Endometrium (tissue), 2 donors: Measurements from ENCODE around the gene COPS7A.
"Not testable (repeated sequence)": the region's sequence is repeated elsewhere in the genome, so short reads cannot be mapped to it uniquely, and the experiment has no call there.

ENCODE experiments used
- FAIRE-seq: peaks from 2 replicates; lab custom pipeline; 2012; peaks lifted over from hg19 to GRCh38; lab: Jason Lieb, UNC
- donor health status: control.
- donor health status: control.

Gene COPS7A

GRCh38 chr12:6701078-6701768, 22.6 kb upstream of the COPS7A start:
- no peak for FAIRE-seq

GRCh38 chr12:6703631-6704030, 20.2 kb upstream of the COPS7A start:
- no peak for FAIRE-seq

GRCh38 chr12:6708351-6708750, 15.5 kb upstream of the COPS7A start:
- not testable (repeated sequence) for FAIRE-seq

GRCh38 chr12:6708960-6709394, 14.9 kb upstream of the COPS7A start:
- FAIRE-seq = no peak

- not testable (repeated sequence) for FAIRE-seq
Observed at GRCh38 chr12:6716031-6716873, 7.6 kb upstream of the COPS7A start.

- no peak for FAIRE-seq
Observed at GRCh38 chr12:6716874-6717437, 6.9 kb upstream of the COPS7A start.

GRCh38 chr12:6722863-6723262, 983 bp upstream of the COPS7A start:
- FAIRE-seq = no peak

GRCh38 chr12:6724409-6724797, 557 bp downstream of the COPS7A start:
- FAIRE-seq = no peak

- no peak for FAIRE-seq
Observed at GRCh38 chr12:6725350-6725749, 1.5 kb downstream of the COPS7A start.

- no peak for FAIRE-seq
Observed at GRCh38 chr12:6729186-6729585, 5.3 kb downstream of the COPS7A start.

GRCh38 chr12:6730169-6730568, 6.3 kb downstream of the COPS7A start:
- no peak for FAIRE-seq

- FAIRE-seq = no peak
Observed at GRCh38 chr12:6734506-6735387, 10.9 kb downstream of the COPS7A start.

- FAIRE-seq = peak; percentile 12
Observed at GRCh38 chr12:6735448-6736191, 11.8 kb downstream of the COPS7A start.

- FAIRE-seq = no peak
Observed at GRCh38 chr12:6736754-6737153, 12.9 kb downstream of the COPS7A start.

GRCh38 chr12:6742080-6742479, 18.2 kb downstream of the COPS7A start:
- not testable (repeated sequence) for FAIRE-seq

GRCh38 chr12:6742834-6743233, 19.0 kb downstream of the COPS7A start:
- no peak for FAIRE-seq

GRCh38 chr12:6743300-6743699, 19.5 kb downstream of the COPS7A start:
- not testable (repeated sequence) for FAIRE-seq

- FAIRE-seq = no peak
Observed at GRCh38 chr12:6745741-6746525, 22.1 kb downstream of the COPS7A start.

- FAIRE-seq = no peak
Observed at GRCh38 chr12:6747216-6747615, 23.4 kb downstream of the COPS7A start.

- FAIRE-seq = no peak
Observed at GRCh38 chr12:6748761-6749160, 24.9 kb downstream of the COPS7A start.

- no peak for FAIRE-seq
Observed at GRCh38 chr12:6750506-6750905, 26.7 kb downstream of the COPS7A start.
